ENCODE results near the gene SH3RF3.

Gene SH3RF3

GRCh38 chr2:109184368-109184767 is 55.4 kb downstream of the SH3RF3 start:
- no peak for DNase-seq

DNA sequence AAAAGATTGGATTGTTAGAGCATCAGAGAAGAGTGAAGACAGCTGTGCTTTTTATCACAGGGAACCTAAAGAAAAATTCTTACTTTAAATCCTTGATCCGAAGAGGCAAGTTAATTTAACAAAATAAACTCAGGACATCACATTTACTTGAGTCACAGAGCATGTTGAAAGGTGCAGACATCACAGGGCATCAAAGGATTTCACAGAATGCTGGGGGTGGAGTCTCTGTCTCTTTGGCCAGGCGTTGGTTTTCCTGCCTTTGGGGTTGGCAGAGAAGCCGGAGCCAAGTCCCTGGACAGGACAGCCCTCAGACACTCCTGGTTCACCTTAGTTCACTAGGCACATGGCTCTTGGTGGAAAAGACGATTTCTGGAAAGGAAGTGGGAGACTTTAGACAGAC is 56.3 kb downstream of the SH3RF3 start:
- no peak for DNase-seq

DNA sequence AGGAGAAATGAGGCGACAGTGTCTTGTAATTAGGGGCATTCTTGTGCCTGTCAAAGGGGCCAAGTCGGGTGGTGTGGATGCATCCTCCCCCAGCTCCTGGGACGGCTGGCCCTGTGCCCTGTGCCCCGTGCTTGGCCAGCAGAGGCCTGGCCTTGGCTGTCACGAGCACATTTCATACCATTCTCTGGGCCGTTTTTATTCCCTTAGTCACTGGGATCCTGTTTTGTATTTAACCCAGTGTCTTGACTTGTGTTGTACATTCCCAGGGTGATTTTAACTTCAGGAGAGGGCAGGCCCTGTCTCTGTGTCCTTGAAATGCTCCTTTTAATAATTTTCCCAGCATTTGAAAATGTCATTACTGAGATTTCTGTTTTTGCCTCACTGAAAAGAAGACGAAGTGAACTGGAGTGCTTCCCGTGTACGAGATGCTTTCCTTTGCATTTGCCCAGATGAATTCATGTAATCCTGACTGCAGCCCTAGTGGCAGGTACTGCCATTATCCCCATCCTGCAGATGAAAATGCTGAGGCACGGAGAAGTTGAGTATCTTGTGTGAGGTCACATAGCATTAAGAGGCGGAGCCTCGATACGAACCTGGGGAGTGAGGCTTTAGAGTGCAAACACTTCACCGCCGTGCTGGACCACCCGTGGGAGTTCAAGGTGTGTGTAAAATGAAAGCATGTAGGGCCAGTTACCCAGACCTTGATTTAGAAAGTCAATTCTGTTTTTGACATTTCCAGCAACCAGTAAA is 57.0 kb downstream of the SH3RF3 start:
- no peak for DNase-seq

DNA sequence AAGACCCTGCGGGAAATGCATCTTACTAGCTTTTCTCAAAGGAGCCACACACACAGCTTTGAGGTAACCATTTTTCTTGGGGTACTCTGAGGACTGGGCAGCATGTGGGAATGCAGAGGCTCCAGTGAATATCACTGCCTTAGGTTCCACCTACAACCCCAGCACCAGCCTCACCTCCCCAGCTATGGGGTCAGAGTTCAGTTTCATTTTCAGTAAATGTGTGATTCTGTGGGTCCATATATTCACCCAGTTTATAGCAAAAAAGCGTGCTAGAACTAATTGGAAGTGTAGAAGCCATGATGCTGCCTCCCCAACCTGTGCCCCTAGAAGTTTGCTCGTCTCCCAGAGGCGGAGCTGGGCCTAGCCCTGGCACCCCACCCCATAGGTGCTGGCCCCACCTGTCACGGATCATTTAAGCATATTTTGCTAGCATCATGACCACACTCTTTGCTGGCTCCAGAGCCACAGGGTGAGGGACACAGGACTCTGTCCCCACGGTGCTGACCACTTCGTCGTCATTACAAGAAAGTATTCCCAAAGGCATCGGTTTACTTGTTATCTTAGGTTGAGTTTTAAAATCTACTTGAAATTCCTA is 57.7 kb downstream of the SH3RF3 start:
- DNase-seq, result no peak

- no peak for DNase-seq
Observed at GRCh38 chr2:109187711-109188495, 58.9 kb downstream of the SH3RF3 start.

- no peak for DNase-seq
Observed at GRCh38 chr2:109188496-109188890, 59.5 kb downstream of the SH3RF3 start.

- DNase-seq, result no peak
Observed at GRCh38 chr2:109188898-109189297, 59.9 kb downstream of the SH3RF3 start.

DNA sequence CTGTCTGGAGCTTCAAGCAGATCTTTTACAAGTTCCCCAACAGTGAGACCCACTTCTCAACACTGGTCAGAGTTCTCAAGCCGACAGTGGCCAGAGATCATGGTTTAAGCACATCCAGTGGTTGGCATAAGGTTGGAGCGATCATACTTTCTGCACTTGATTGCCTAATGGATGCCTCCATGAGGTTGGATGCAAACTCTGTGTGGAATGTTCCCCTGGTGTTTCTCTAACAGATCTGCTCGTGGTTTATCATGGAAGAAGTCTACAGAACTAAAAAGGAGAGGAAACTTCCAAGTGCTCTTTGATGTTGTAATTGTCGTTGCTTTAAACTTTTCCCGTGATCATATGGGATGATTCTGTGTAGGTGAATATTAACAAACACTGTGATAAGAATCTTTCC is 60.7 kb downstream of the SH3RF3 start:
- no peak for DNase-seq

GRCh38 chr2:109193807-109194619 is 65.0 kb downstream of the SH3RF3 start:
- DNase-seq, result no peak

DNA sequence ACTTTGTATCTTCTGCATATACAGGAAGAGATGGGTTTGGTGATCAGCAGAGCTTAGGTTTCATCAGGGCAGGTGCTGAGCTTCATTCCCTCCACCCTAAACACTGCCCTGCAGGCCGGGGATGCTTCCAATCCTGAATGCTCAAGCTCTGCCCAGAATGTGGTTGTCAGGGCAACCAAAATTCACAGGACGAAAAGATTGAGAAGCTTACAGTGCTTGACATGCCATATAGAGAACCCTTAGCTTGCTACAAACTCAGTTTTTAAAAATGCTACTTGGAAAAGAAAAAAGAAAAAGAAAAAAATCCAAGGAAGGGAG is 65.6 kb downstream of the SH3RF3 start:
- no peak for DNase-seq

GRCh38 chr2:109195193-109196045 is 66.4 kb downstream of the SH3RF3 start:
- DNase-seq, result no peak

DNA sequence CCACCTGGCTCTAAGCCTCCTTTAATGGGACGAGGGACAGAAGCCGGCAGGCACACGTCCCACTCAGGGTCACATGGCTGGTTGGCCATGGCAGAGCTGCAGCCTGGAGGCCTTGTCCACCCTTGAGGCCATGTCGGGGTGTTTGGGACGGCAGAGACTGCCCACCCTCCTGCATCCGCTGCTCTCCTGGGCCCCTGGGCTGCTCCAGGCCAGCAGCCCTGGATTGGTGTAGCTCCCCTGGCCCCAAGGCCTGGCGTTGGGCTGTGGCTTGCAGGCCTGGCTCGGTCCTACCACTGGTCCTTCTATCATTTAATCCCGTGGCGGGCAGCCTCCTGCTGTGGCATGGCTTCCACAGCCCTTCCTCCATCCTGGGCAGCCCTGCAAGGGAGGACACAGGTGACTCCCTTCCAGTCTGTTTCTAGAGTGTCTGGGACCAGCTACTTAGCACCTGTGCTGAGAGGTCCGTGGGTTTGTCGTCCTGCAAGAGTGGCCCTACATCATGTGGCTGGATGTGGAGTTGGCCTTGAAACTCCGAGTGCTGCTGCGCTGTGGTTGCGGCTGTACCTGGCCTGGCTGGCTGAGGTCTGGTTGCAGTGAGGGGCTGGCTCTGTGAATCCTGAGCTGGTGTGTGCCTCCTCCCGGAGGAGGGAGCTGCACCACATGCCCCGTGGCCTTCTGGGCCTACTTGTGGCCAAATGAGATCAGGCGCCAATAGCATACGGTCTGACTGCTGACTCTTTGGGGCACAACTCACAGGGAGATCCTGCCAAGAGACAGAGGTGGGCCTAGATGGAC is 67.3 kb downstream of the SH3RF3 start:
- DNase-seq, result no peak

DNA sequence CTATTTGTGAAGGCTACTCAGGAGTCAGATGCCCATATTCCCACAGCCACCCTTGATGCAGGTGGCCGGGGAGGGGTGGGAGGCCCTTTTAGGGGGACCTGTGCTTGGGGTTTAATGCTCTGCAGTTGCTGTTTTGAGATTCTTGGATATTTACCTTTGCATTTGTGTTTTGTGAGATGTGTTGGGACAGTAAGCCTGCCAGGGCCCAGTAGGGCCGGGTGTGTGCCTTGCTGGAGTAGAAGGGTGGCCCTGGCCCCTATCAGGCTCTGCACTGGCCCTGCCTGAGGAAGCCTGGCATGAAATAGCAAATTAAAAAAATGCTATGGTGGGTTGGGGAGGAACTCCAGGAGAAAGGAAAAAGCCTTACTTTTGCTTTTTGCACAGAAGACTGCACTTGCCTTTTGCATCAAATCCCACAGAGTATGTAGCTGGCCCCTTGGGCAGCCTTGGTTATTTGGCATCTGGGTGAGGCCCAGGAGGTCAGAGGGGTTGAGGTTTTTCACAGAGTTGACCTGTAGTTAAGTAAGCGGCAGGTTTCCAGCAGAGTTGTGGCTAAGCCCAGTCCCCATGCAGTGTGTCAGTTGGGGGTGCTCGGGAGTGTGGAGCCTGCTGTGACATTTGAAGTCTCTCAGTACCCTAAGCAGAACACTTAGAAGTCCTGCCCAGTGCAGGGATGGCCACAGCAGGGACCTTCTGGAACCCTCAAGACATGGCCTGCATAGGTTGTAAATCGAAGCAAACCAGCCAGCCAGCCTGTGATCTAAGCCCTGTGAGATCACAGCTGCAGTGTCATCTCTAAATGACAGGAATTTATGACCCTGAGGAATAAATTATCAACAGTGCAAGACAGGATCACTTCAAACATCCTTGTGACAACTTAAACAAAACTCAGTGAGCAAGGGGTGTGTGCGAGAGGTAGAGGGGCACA is 68.8 kb downstream of the SH3RF3 start:
- no peak for DNase-seq

DNA sequence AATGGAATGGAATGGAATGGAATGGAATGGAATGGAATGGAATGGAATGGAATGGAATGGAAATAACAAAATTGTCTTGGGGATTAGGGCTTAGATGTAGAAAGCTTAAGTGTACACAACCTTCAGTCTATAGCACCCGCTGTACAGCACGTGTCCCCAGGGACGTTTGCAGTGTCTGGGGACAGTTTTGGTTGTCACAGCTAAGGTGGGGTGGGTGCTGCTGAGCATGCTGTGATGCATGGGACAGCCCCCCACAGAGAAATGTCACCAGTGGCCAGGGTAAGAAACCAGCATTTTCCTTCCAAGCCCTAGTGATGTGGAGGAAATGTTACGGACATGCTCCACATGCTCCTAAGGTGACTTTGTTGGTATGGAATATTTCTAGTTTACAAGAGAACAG is 70.8 kb downstream of the SH3RF3 start:
- DNase-seq, result no peak

DNA sequence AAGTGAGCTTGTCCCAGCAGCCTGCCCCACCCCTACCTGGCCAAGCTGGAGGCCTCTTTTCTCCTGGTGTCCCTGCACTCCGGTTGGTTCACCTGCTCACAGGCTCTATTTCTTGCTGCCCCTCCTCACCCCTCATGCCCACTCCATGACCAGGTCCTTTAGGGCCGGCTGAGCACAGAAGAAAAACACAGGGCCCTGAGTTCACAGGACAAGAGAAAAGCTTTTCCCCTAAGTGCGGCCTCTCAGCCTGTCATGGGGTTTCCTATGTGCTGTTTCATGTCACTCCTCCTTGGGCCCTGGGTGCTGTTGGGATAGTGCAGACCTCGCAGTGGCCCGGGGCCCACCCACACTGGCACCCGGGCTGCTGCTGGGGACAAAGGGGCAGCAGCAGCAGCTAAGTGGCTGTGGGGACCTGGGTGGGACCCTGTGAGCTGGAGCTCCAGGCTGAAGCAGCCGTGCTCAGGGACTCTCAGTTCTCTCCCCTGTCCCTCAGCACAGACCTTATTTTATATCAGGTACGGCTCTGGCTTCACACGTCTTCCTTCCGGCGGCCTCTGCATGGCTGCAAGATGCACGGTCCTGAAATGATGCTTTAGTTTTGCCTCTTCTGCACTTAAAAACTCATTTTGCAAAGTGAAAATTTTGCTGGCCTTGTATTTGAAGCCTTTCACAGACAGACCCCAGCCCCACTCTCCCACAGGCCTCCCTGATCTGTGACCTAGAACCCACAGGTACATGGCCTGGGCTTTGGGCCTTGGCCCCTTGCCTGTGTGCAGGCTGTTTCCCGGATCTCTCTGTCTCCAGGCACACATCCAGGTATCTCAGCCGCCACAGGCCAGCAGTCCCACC is 71.8 kb downstream of the SH3RF3 start:
- DNase-seq, result no peak

GRCh38 chr2:109201465-109202327 is 72.7 kb downstream of the SH3RF3 start:
- no peak for DNase-seq

DNA sequence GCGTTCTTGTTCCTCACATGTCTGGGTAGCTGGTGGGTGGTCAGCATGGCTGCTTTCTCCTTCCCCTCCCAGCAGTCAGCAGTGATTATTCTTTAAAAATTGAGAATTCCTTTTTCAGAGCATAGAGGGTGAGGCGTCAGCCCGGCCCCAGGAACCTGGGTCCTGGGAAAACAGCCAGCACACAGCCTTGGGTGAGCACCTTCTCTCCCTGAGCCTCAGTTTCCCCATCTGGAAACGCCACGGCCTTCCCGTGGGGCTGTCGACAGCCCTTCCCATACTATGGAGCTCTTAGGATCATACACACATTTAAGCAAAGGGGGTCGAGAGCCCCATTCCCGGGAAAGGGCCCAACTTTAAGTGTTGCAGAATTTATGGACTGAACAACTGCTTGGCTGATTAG is 73.5 kb downstream of the SH3RF3 start:
- no peak for DNase-seq

All from fibroblast of skin of scalp (primary cell).